H1 (cell line): Measurements from ENCODE around the gene RAB30. TPM values are rescaled to one million over a fixed set of nuclear protein-coding genes. Genes with fewer than 3 reads are reported as not detected.
"Not testable (repeated sequence)": the region's sequence is repeated elsewhere in the genome, so short reads cannot be mapped to it uniquely, and the experiment has no call there.

Experiments used
- CTCF ChIA-PET: fragments of 300-600 bp; sonication (Branson Sonifier 250); formaldehyde crosslinking; loops from one replicate; lab custom pipeline; 2021; ENCODE audit not compliant: partially characterized antibody; lab: Charles Lee
- POLR2A ChIA-PET: fragments of 300-600 bp; sonication (Branson Sonifier 250); formaldehyde crosslinking; loops from one replicate; lab custom pipeline; 2021; ENCODE audit warnings: inconsistent platforms; ENCODE audit not compliant: partially characterized antibody; lab: Charles Lee
- DNase-seq, 2 experiments: peaks; one replicate each; pipeline versions ENCODE4 v3.0.0 to v3.0.0-alpha.2; 2010 to 2022; ENCODE audit warnings: low spot score in 2 of 2, low read depth in 1 of 2, mixed read lengths in 1 of 2
- FAIRE-seq: peaks from 2 replicates; lab custom pipeline; 2011; peaks lifted over from hg19 to GRCh38; lab: Jason Lieb, UNC
- H2AFZ ChIP-seq: 2 replicates; pipeline ENCODE4 v1.8.1; 2012; ENCODE audit warnings: low read length, inconsistent platforms
- H2AK5ac ChIP-seq: 2 replicates; pipeline ENCODE4 v1.6.1; 2013; ENCODE audit warnings: low read depth, low read length
- H2BK120ac ChIP-seq: replicated peaks from 2 replicates; pipeline ENCODE3; 2013; ENCODE audit warnings: low read depth, low read length, inconsistent platforms
- H2BK12ac ChIP-seq: 2 replicates; pipeline ENCODE4 v1.6.1; 2013; ENCODE audit warnings: low read depth, low read length
- H2BK15ac ChIP-seq: 2 replicates; pipeline ENCODE4 v1.6.1; 2013; ENCODE audit warnings: low read length
- H2BK20ac ChIP-seq: 2 replicates; pipeline ENCODE4 v1.6.1; 2013; ENCODE audit warnings: low read length
- H2BK5ac ChIP-seq: 2 replicates; pipeline ENCODE4 v1.6.1; 2013; ENCODE audit warnings: low read depth, low read length
- H3K14ac ChIP-seq: 2 replicates; pipeline ENCODE4 v1.6.1; 2013; ENCODE audit warnings: inconsistent platforms; ENCODE audit not compliant: insufficient read length
- H3K18ac ChIP-seq: 2 replicates; pipeline ENCODE4 v1.6.1; 2013; ENCODE audit warnings: low read length; ENCODE audit errors: extremely low read depth
- H3K23ac ChIP-seq: 2 replicates; pipeline ENCODE4 v1.6.1; 2013; ENCODE audit warnings: inconsistent platforms; ENCODE audit not compliant: insufficient read length
- H3K23me2 ChIP-seq: 2 replicates; pipeline ENCODE4 v1.6.1; 2013; ENCODE audit warnings: low read depth, low read length
- H3K27ac ChIP-seq: 2 replicates; pipeline ENCODE4 v1.6.1; 2011; ENCODE audit warnings: low read depth, low read length, inconsistent platforms
- H3K27me3 ChIP-seq, 4 experiments: replicated peaks in 1 of 4; 1 replicate in 1 of 4; 2 replicates in 3 of 4; pipeline versions ENCODE4 v1.6.1 to v1.8.1; 2011 to 2013; ENCODE audit warnings: low read length in 3 of 4, mild to moderate bottlenecking in 3 of 4, inconsistent platforms in 2 of 4, mixed read lengths in 2 of 4, moderate library complexity in 1 of 4; ENCODE audit not compliant: control insufficient read depth in 3 of 4, insufficient read depth in 3 of 4; ENCODE audit errors: extremely low read depth in 1 of 4
- H3K36me3 ChIP-seq, 4 experiments: 2 replicates each; pipeline versions ENCODE4 v1.6.1 to v1.8.1; 2011 to 2013; ENCODE audit warnings: mild to moderate bottlenecking in 4 of 4, low read length in 3 of 4, moderate library complexity in 2 of 4, control low read depth in 1 of 4, inconsistent platforms in 1 of 4; ENCODE audit not compliant: insufficient read depth in 4 of 4, control insufficient read depth in 2 of 4
- H3K4ac ChIP-seq: replicated peaks from 2 replicates; pipeline ENCODE3; 2013; ENCODE audit warnings: low read length, low read depth, mixed read lengths, inconsistent platforms; ENCODE audit not compliant: insufficient read length
- H3K4me1 ChIP-seq, 4 experiments: replicated peaks in 1 of 4; 1 replicate in 1 of 4; 2 replicates in 3 of 4; pipeline versions ENCODE4 v1.6.1 to v1.8.1; 2011 to 2013; ENCODE audit warnings: low read length in 3 of 4, inconsistent platforms in 2 of 4, mixed read lengths in 1 of 4; ENCODE audit not compliant: insufficient read depth in 4 of 4, control insufficient read depth in 3 of 4
- H3K4me2 ChIP-seq, 2 experiments: 2 replicates each; pipeline versions ENCODE4 v1.6.1 to v1.8.1; 2011 to 2013; ENCODE audit warnings: low read depth in 2 of 2, low read length in 2 of 2, control low read depth in 1 of 2, inconsistent platforms in 1 of 2, mild to moderate bottlenecking in 1 of 2; ENCODE audit not compliant: insufficient read depth in 1 of 2
- H3K4me3 ChIP-seq, 4 experiments: fragments of 200-600, 300-600 bp in 1 of 4; sonication (generic), shearing (Covaris generic), sonication (Bioruptor Twin) in 1 of 4; 2 replicates each; pipeline versions ENCODE4 v1.5.1 to v1.8.1; 2011 to 2016; ENCODE audit warnings: low read length in 4 of 4, low read depth in 3 of 4, control low read depth in 2 of 4, inconsistent platforms in 2 of 4, mild to moderate bottlenecking in 2 of 4, mixed read lengths in 1 of 4, moderate library complexity in 1 of 4; ENCODE audit not compliant: insufficient read depth in 2 of 4; ENCODE audit errors: extremely low read depth in 1 of 4
- H3K56ac ChIP-seq: replicated peaks from 2 replicates; pipeline ENCODE3; 2013; ENCODE audit warnings: low read depth, mild to moderate bottlenecking, mixed read lengths, low read length, inconsistent platforms; ENCODE audit not compliant: insufficient read length
- H3K79me1 ChIP-seq: 2 replicates; pipeline ENCODE4 v1.6.1; 2013; ENCODE audit warnings: low read depth, low read length, control low read depth
- H3K79me2 ChIP-seq, 2 experiments: 2 replicates each; pipeline versions ENCODE4 v1.6.1 to v1.8.1; 2012 to 2013; ENCODE audit warnings: low read length in 2 of 2, mild to moderate bottlenecking in 2 of 2, inconsistent platforms in 1 of 2; ENCODE audit not compliant: insufficient read depth in 2 of 2, control insufficient read depth in 1 of 2
- H3K9ac ChIP-seq, 4 experiments: replicated peaks in 1 of 4; 1 replicate in 1 of 4; 2 replicates in 3 of 4; pipeline versions ENCODE4 v1.6.1 to v1.8.1; 2011 to 2013; ENCODE audit warnings: low read depth in 3 of 4, low read length in 3 of 4, control low read depth in 2 of 4, mild to moderate bottlenecking in 2 of 4, moderate library complexity in 2 of 4, inconsistent platforms in 1 of 4; ENCODE audit errors: extremely low read depth in 1 of 4
- H3K9me3 ChIP-seq, 2 experiments: 2 replicates each; pipeline versions ENCODE4 v1.6.1 to v1.8.1; 2012 to 2013; ENCODE audit warnings: mild to moderate bottlenecking in 2 of 2, moderate library complexity in 2 of 2, control low read depth in 1 of 2, inconsistent platforms in 1 of 2, low read depth in 1 of 2, low read length in 1 of 2, mixed read lengths in 1 of 2; ENCODE audit not compliant: insufficient read depth in 2 of 2
- H4K20me1 ChIP-seq, 2 experiments: replicated peaks in 1 of 2; 2 replicates each; pipeline versions ENCODE3 to v1.8.1; 2011 to 2013; ENCODE audit warnings: inconsistent platforms in 2 of 2, low read length in 2 of 2, mild to moderate bottlenecking in 1 of 2; ENCODE audit not compliant: insufficient read depth in 2 of 2, control insufficient read depth in 1 of 2
- H4K5ac ChIP-seq: 2 replicates; pipeline ENCODE4 v1.6.1; 2013; ENCODE audit warnings: low read length, low read depth, mixed read lengths, inconsistent platforms; ENCODE audit not compliant: insufficient read length
- H4K8ac ChIP-seq: 2 replicates; pipeline ENCODE4 v1.8.0; 2013; ENCODE audit warnings: mild to moderate bottlenecking, moderate library complexity, low read length, inconsistent platforms; ENCODE audit not compliant: insufficient read depth; ENCODE audit errors: extremely low read depth
- H4K91ac ChIP-seq: replicated peaks from 2 replicates; pipeline ENCODE3; 2013; ENCODE audit warnings: low read length, mixed read lengths, inconsistent platforms; ENCODE audit not compliant: insufficient read length
- WGBS, 2 experiments: shearing (Covaris generic) in 1 of 2; methylation state at CpG; one replicate each; pipeline versions ENCODE4 v1.1.6 to v1.1.7; 2013 to 2015; ENCODE audit warnings: low lambda C conversion rate in 2 of 2, mixed read lengths in 2 of 2, inconsistent platforms in 1 of 2, low coverage in 1 of 2, missing lambda C conversion rate in 1 of 2; ENCODE audit not compliant: insufficient replicate concordance in 2 of 2, insufficient coverage in 1 of 2, insufficient read length in 1 of 2; ENCODE audit errors: extremely low coverage in 1 of 2, missing lambda C conversion rate in 1 of 2; 5-methylcytosine and 5-hydroxymethylcytosine counted together
- polyA plus RNA-seq, 7 experiments: library from polyadenylated mRNA; depleted of rRNA in 3 of 7; stranded (reverse) in 5 of 7; unstranded in 2 of 7; fragments of >200 nt in 5 of 7; fragments of 200-250 nt in 2 of 7; gene quantifications; 1 replicate in 5 of 7; 2 replicates in 1 of 7; 4 replicates in 1 of 7; pipeline versions ENCODE4 v1.2.1 to v1.2.3, GENCODE V29; 2011 to 2013; ENCODE audit warnings: missing spikeins in 2 of 7, mixed read lengths in 2 of 7
- total RNA-seq: library from RNA; stranded (reverse); fragmentation: NEBNext Ultra II Directional; extraction: Animal tissue kit (Norgen Biotek cat#: 25700); gene quantifications from 2 replicates; pipeline ENCODE4 v1.2.1, GENCODE V29; 2021

The RAB30 gene
- total and polyA plus RNA-seq, 2 of the 8 experiments (the other 6 are each of a cell fraction or from before 2014, with no cell fraction given) = 1.6 to 11.7 TPM

- H3K9me3 ChIP-seq, H3K4me2 ChIP-seq, H2AFZ ChIP-seq, H3K79me2 ChIP-seq, H4K8ac ChIP-seq, H2BK15ac ChIP-seq, H3K4me1 ChIP-seq, H3K18ac ChIP-seq, H4K91ac ChIP-seq, H3K36me3 ChIP-seq, H3K79me1 ChIP-seq, FAIRE-seq, H3K23ac ChIP-seq, DNase-seq, H3K4me3 ChIP-seq, H3K56ac ChIP-seq, H2BK120ac ChIP-seq, H3K14ac ChIP-seq, H3K27ac ChIP-seq, H2BK5ac ChIP-seq, H4K5ac ChIP-seq, H3K27me3 ChIP-seq, H3K23me2 ChIP-seq, H2AK5ac ChIP-seq, H2BK20ac ChIP-seq, POLR2A ChIA-PET, H3K9ac ChIP-seq, H3K4ac ChIP-seq, H4K20me1 ChIP-seq, H2BK12ac ChIP-seq: not testable (repeated sequence)
- CTCF ChIA-PET = interaction anchor here (0.9 to 1.3 kb wide), 3 partner anchors 43 to 209 kb away, joined by 3 to 4 read pairs (median 3); no protein-coding TSS in a partner anchor
- 94% methylated on average over 8 of the region's 8 CpGs; no CpG with 5 or more reads in 1 of the 2 experiments for WGBS, 2 experiments
These were observed 100.2 kb downstream of the RAB30 start for GRCh38 chr11:82971519-82971946.

DNA sequence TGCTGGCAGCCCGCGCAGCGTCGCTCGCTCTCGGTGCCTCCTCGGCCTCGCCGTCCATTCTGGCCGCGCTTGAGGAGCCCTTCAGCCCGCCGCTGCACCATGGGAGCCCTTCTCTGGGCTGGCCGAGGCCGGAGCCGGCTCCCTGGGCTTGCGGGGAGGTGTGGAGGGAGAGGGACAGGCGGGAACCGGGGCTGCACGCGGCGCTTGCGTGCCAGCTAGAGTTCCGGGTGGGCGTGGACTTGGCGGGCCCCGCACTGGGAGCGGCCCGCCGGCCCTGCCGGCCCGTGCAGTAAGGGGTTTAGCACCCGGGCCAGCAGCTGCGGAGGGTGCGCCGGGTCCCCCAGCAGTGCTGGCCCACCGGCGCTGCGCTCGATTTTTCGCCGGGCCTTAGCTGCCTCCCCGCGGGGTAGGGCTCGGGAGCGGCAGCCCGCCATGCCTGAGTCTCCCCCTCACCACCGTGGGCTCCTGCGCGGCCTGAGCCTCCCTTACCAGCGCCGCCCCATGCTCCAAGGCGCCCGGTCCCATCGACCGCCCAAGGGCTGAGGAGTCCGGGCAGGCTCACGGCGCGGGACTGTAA lies 101.1 kb downstream of the RAB30 start:
- 93% methylated on average over 52 of the region's 60 CpGs; no CpG with 5 or more reads in 1 of the 2 experiments for WGBS, 2 experiments
- H4K20me1 ChIP-seq, H3K4ac ChIP-seq, H4K5ac ChIP-seq, FAIRE-seq, H3K18ac ChIP-seq, H3K36me3 ChIP-seq, H3K27ac ChIP-seq, H3K23ac ChIP-seq, H2AFZ ChIP-seq, H2BK12ac ChIP-seq, H2AK5ac ChIP-seq, DNase-seq, H3K4me1 ChIP-seq, H2BK15ac ChIP-seq, H3K4me2 ChIP-seq, H3K79me2 ChIP-seq, H3K14ac ChIP-seq, H2BK20ac ChIP-seq, H3K23me2 ChIP-seq, H3K79me1 ChIP-seq, H3K27me3 ChIP-seq, H4K8ac ChIP-seq, POLR2A ChIA-PET, H3K9me3 ChIP-seq, H2BK120ac ChIP-seq, H4K91ac ChIP-seq, H3K56ac ChIP-seq, H2BK5ac ChIP-seq, H3K9ac ChIP-seq: not testable (repeated sequence)
- peak overlapping the region in 1 of 4 experiments; percentile 9; a peak in 1 of 8 replicates for H3K4me3 ChIP-seq
- CTCF ChIA-PET = interaction anchor here (0.6 to 1.3 kb wide), 4 partner anchors 9 to 209 kb away, joined by 3 to 5 read pairs (median 3); no protein-coding TSS in a partner anchor
